Neuronal stem cell (in vitro differentiated cells): ENCODE data around the gene RNF220.

Source experiments
- DNase-seq: peaks from one replicate; pipeline ENCODE4 v3.0.0-alpha.2; 2013; ENCODE audit warnings: low spot score
- H2AFZ ChIP-seq: one replicate; pipeline ENCODE4 v1.6.1; 2013; ENCODE audit warnings: mild to moderate bottlenecking, low read length, inconsistent platforms
- H2AK5ac ChIP-seq: 2 replicates; pipeline ENCODE4 v1.6.1; 2013; ENCODE audit warnings: low read depth, mild to moderate bottlenecking, inconsistent platforms, low read length, moderate library complexity, mixed read lengths
- H2BK120ac ChIP-seq: 2 replicates; pipeline ENCODE4 v1.6.1; 2013; ENCODE audit warnings: low read depth, mild to moderate bottlenecking, inconsistent platforms, low read length, moderate library complexity, mixed read lengths
- H2BK12ac ChIP-seq: one replicate; pipeline ENCODE4 v1.6.1; 2013; ENCODE audit warnings: low read length, inconsistent platforms
- H2BK15ac ChIP-seq: 2 replicates; pipeline ENCODE4 v1.6.1; 2013; ENCODE audit warnings: mild to moderate bottlenecking, low read length, inconsistent platforms, mixed read lengths
- H2BK5ac ChIP-seq: one replicate; pipeline ENCODE4 v1.6.1; 2013; ENCODE audit warnings: inconsistent platforms, mild to moderate bottlenecking, low read length, moderate library complexity
- H3K14ac ChIP-seq: one replicate; pipeline ENCODE4 v1.6.1; 2013; ENCODE audit warnings: low read length, inconsistent platforms
- H3K18ac ChIP-seq: 2 replicates; pipeline ENCODE4 v1.6.1; 2013; ENCODE audit warnings: low read length, inconsistent platforms
- H3K23ac ChIP-seq: 2 replicates; pipeline ENCODE4 v1.6.1; 2013; ENCODE audit warnings: low read depth, mild to moderate bottlenecking, mixed read lengths, low read length, inconsistent platforms; ENCODE audit not compliant: poor library complexity
- H3K27ac ChIP-seq: replicated peaks from 3 replicates; pipeline ENCODE4 v1.5.1; 2013; ENCODE audit warnings: low read length, inconsistent platforms
- H3K27me3 ChIP-seq, 3 experiments: 2 replicates each; pipeline ENCODE4 v1.6.1; 2013; ENCODE audit warnings: low read length in 3 of 3, mild to moderate bottlenecking in 2 of 3, inconsistent platforms in 1 of 3, low read depth in 1 of 3, mixed read lengths in 1 of 3, moderate library complexity in 1 of 3; ENCODE audit not compliant: control insufficient read depth in 3 of 3, insufficient read depth in 3 of 3
- H3K36me3 ChIP-seq, 2 donors: replicated peaks in 1 of 2; 2 replicates each; pipeline ENCODE4 v1.6.1; 2013; ENCODE audit warnings: low read length in 2 of 2; ENCODE audit not compliant: control insufficient read depth in 2 of 2, insufficient read depth in 2 of 2
- H3K4ac ChIP-seq: 2 replicates; pipeline ENCODE4 v1.6.1; 2013; ENCODE audit warnings: inconsistent platforms, mild to moderate bottlenecking, low read length, moderate library complexity
- H3K4me1 ChIP-seq, 2 donors: 1 replicate in 1 of 2; 2 replicates in 1 of 2; pipeline ENCODE4 v1.6.1; 2013; ENCODE audit warnings: low read length in 2 of 2, low read depth in 1 of 2; ENCODE audit not compliant: control insufficient read depth in 2 of 2, insufficient read depth in 1 of 2
- H3K4me2 ChIP-seq: one replicate; pipeline ENCODE4 v1.6.1; 2013; ENCODE audit warnings: mild to moderate bottlenecking, low read length, inconsistent platforms; ENCODE audit not compliant: insufficient read depth, poor library complexity, severe bottlenecking
- H3K4me3 ChIP-seq, 2 donors: 2 replicates each; pipeline ENCODE4 v1.5.1; 2013; ENCODE audit warnings: low read length in 2 of 2, mild to moderate bottlenecking in 2 of 2, inconsistent platforms in 1 of 2, moderate library complexity in 1 of 2
- H3K79me1 ChIP-seq: one replicate; pipeline ENCODE4 v1.6.1; 2013; ENCODE audit warnings: low read depth, mild to moderate bottlenecking, inconsistent platforms, low read length, moderate library complexity
- H3K9ac ChIP-seq: one replicate; pipeline ENCODE4 v1.6.1; 2013; ENCODE audit warnings: mild to moderate bottlenecking, low read depth, low read length, inconsistent platforms; ENCODE audit not compliant: poor library complexity
- H3K9me3 ChIP-seq, 2 donors: replicated peaks in 1 of 2; 2 replicates each; pipeline versions ENCODE3 to v1.6.1; 2013; ENCODE audit warnings: low read length in 2 of 2, mild to moderate bottlenecking in 2 of 2, inconsistent platforms in 1 of 2, low read depth in 1 of 2, mixed read lengths in 1 of 2, moderate library complexity in 1 of 2; ENCODE audit not compliant: control insufficient read depth in 2 of 2, insufficient read depth in 1 of 2
- H4K8ac ChIP-seq: one replicate; pipeline ENCODE4 v1.6.1; 2013; ENCODE audit warnings: low read depth, mild to moderate bottlenecking, inconsistent platforms, low read length, moderate library complexity
- H4K91ac ChIP-seq: one replicate; pipeline ENCODE4 v1.6.1; 2013; ENCODE audit warnings: low read length, low read depth, mild to moderate bottlenecking, inconsistent platforms; ENCODE audit not compliant: poor library complexity
- WGBS, 2 donors: extraction: QIAGEN DNeasy Blood & Tissue Kit; methylation state at CpG; one replicate each; pipeline ENCODE4 v1.1.7; 2013; ENCODE audit warnings: missing lambda C conversion rate in 2 of 2, mixed read lengths in 1 of 2; ENCODE audit not compliant: insufficient read length in 2 of 2, insufficient replicate concordance in 1 of 2; ENCODE audit errors: extremely low coverage in 2 of 2; 5-methylcytosine and 5-hydroxymethylcytosine counted together

RNF220 gene

GRCh38 chr1:44594353-44594752 is 189.3 kb downstream of the RNF220 start:
- no peak overlapping the region for H2AFZ ChIP-seq
- H3K23ac ChIP-seq = no peak overlapping the region
- H3K9me3 ChIP-seq = no peaks in the 10 kb centered on the region
- peaks cover 0 to 5% (median 0%) of the 10 kb centered on the region in 3 experiments for H3K27me3 ChIP-seq
- DNase-seq = no peak
- no peak overlapping the region for H4K8ac ChIP-seq
- no peak overlapping the region for H2BK12ac ChIP-seq
- no peak overlapping the region for H3K14ac ChIP-seq
- H2AK5ac ChIP-seq = no peak overlapping the region
- H3K9ac ChIP-seq = no peak overlapping the region
- no peak overlapping the region for H2BK5ac ChIP-seq
- no peak overlapping the region for H2BK15ac ChIP-seq
- peaks cover 9 to 12% of the 10 kb centered on the region in 2 donors for H3K4me1 ChIP-seq
- WGBS, 2 donors = no CpG with 5 or more reads among the region's 6 CpGs
- no peak overlapping the region for H2BK120ac ChIP-seq
- H3K18ac ChIP-seq = no peak overlapping the region
- H3K36me3 ChIP-seq = peaks cover 0 to 14% of the 10 kb centered on the region in 2 donors
- no peak overlapping the region for H3K27ac ChIP-seq
- H3K4me2 ChIP-seq = no peak overlapping the region
- H4K91ac ChIP-seq = no peak overlapping the region
- H3K4ac ChIP-seq = no peak overlapping the region
- H3K4me3 ChIP-seq = no peak overlapping the region
- no peaks in the 10 kb centered on the region for H3K79me1 ChIP-seq

- no peak overlapping the region for H3K9ac ChIP-seq
- peaks cover 0 to 4% (median 0%) of the 10 kb centered on the region in 3 experiments for H3K27me3 ChIP-seq
- H3K4me1 ChIP-seq = peaks cover 9 to 12% of the 10 kb centered on the region in 2 donors
- H2BK5ac ChIP-seq = no peak overlapping the region
- H4K91ac ChIP-seq = no peak overlapping the region
- H4K8ac ChIP-seq = no peak overlapping the region
- no peak overlapping the region for H2AK5ac ChIP-seq
- DNase-seq = peak; percentile 77
- H3K27ac ChIP-seq = no peak overlapping the region
- H2AFZ ChIP-seq = no peak overlapping the region
- no peak overlapping the region for H3K18ac ChIP-seq
- no peak overlapping the region for H3K4me2 ChIP-seq
- peak overlapping the region; percentile 29 for H3K23ac ChIP-seq
- no peak overlapping the region for H2BK120ac ChIP-seq
- no peak overlapping the region for H2BK15ac ChIP-seq
- H3K9me3 ChIP-seq = no peaks in the 10 kb centered on the region
- no peak overlapping the region for H2BK12ac ChIP-seq
- WGBS, 2 donors = no CpG with 5 or more reads among the region's 14 CpGs
- H3K79me1 ChIP-seq = no peaks in the 10 kb centered on the region
- peaks cover 0 to 13% of the 10 kb centered on the region in 2 donors for H3K36me3 ChIP-seq
- H3K4ac ChIP-seq = no peak overlapping the region
- H3K4me3 ChIP-seq = no peak overlapping the region
- H3K14ac ChIP-seq = no peak overlapping the region
These were observed 190.0 kb downstream of the RNF220 start for GRCh38 chr1:44594871-44595735.

GRCh38 chr1:44596511-44596910 is 191.5 kb downstream of the RNF220 start:
- H3K9ac ChIP-seq = no peak overlapping the region

GRCh38 chr1:44598167-44598566 is 193.1 kb downstream of the RNF220 start:
- Histone ChIP-seq H2BK120ac (no peak overlapping the region), H2BK12ac (no peak overlapping the region), H3K4me2 (no peak overlapping the region), H3K14ac (no peak overlapping the region), H4K8ac (no peak overlapping the region), H2BK5ac (no peak overlapping the region), H3K9ac (no peak overlapping the region), H2AFZ (no peak overlapping the region), H3K4ac (no peak overlapping the region), H3K18ac (peak overlapping the region; percentile 1), H3K23ac (no peak overlapping the region), H2AK5ac (no peak overlapping the region), H4K91ac (no peak overlapping the region), H3K79me1 (no peaks in the 10 kb centered on the region), H3K4me3 (no peak overlapping the region), H3K9me3 (no peaks in the 10 kb centered on the region), H3K27me3 (peaks cover 0 to 2% (median 0%) of the 10 kb centered on the region in 3 experiments), H2BK15ac (no peak overlapping the region), H3K27ac (no peak overlapping the region), H3K36me3 (peaks cover 0 to 17% of the 10 kb centered on the region in 2 donors), H3K4me1 (peaks cover 6 to 9% of the 10 kb centered on the region in 2 donors)
- no CpG with 5 or more reads among the region's 10 CpGs for WGBS, 2 donors
- no peak for DNase-seq

More at GRCh38 chr1:44596511-44596910, 191.5 kb downstream of the RNF220 start:
- Histone ChIP-seq H3K4me3 (no peak overlapping the region), H4K8ac (no peak overlapping the region), H4K91ac (no peak overlapping the region), H2BK120ac (no peak overlapping the region), H2BK12ac (no peak overlapping the region), H3K18ac (no peak overlapping the region), H3K27me3 (peaks cover 0 to 4% (median 0%) of the 10 kb centered on the region in 3 experiments), H3K27ac (no peak overlapping the region), H3K4me1 (peaks cover 9 to 12% of the 10 kb centered on the region in 2 donors), H2AK5ac (no peak overlapping the region), H3K9me3 (no peaks in the 10 kb centered on the region), H2BK15ac (no peak overlapping the region), H2BK5ac (no peak overlapping the region), H3K14ac (no peak overlapping the region), H3K36me3 (peaks cover 0 to 13% of the 10 kb centered on the region in 2 donors), H2AFZ (no peak overlapping the region), H3K23ac (no peak overlapping the region), H3K4ac (no peak overlapping the region), H3K79me1 (no peaks in the 10 kb centered on the region), H3K4me2 (no peak overlapping the region)
- DNase-seq = no peak
- WGBS, 2 donors = no CpG with 5 or more reads among the region's 4 CpGs
